ENCODE measurements around the gene CLIP4. TPM values are rescaled to one million over a fixed set of nuclear protein-coding genes. Genes with fewer than 3 reads are reported as not detected.

CLIP4 gene
- polyA plus RNA-seq, 1 experiment: 38.8 TPM

DNA sequence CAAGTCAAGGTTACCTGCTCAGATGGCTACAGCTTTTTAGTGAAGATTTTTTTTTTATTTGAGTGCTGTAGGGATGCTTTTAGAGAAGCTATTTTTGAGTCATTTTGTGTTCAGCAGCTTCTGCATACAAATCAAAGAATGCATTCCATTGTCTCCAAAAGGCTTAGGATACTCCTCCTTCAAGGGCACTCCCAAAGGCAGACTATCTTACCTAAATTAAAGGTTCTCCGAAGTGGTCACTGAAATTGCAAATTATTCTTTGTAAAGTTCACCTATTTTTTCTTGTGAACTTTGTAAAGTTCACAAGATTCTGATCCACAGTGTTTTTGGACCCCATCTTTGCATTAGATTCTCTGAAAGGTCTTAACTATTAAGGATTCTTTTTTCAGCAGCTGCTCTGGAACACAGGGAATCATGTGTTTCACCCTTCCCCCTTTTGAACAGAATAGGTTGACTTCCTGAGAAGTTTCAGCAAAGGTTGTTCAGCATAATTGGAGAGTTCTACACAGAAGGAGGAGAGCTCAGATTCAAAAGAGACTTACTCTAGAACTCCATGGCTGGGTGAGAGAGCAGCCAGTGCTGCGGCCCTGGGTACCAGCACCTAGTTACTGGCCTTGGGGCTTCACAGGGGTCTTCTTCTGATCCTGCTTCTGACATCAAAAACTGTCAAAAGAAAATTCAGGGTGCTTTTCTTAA, 14.5 kb downstream of the CLIP4 start:
- H3K36me3 ChIP-seq (ENCODE audit: control insufficient read depth, insufficient read depth, low read length): peaks cover 8% of the 10 kb centered on the region
- TF ChIP-seq CTCF (IDR thresholded peaks at IDR 0.05; ENCODE audit: insufficient read depth, low read depth, low read length): no peak
- no peaks in the 10 kb centered on the region for H3K27me3 ChIP-seq (ENCODE audit: control insufficient read depth, insufficient read depth, low read length)
- H3K4me3 ChIP-seq (ENCODE audit: low read depth, low read length): no peak overlapping the region
- ChIA-PET CTCF (interaction anchor here (0.9 to 1.4 kb wide), 4 partner anchors 12 to 171 kb away, joined by 4 read pairs; no protein-coding TSS in a partner anchor), POLR2A (interaction anchor here (0.7 to 0.9 kb wide), 2 partner anchors 12 to 1722 kb away, joined by 3 to 5 read pairs; no protein-coding TSS in a partner anchor)
- no peak for DNase-seq (ENCODE audit: low read depth)

DNA sequence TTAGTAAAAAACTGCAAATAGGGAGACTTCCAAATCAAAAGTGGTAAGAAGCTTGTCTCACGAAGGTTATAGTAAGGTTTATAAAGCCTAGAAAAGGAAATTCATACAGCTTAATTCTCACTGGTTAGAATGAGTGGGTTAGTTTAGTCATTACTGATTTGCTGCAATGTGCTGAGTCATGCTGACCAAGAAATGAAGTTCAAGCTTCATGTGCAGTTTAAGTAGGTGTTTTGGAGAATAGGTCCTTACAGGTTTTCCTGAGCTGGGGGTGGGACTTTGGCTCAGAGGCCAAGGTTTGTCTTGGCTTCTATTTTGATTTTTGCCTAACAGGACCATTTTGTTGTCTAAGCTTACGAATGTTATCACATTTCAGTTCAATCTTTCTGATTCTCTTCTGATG, 15.1 kb downstream of the CLIP4 start:
- POLR2A ChIA-PET: interaction anchor here (0.7 to 0.9 kb wide), 2 partner anchors 12 to 1722 kb away, joined by 3 to 5 read pairs; no protein-coding TSS in a partner anchor
- peaks cover 7% of the 10 kb centered on the region for H3K36me3 ChIP-seq (ENCODE audit: control insufficient read depth, insufficient read depth, low read length)
- H3K27me3 ChIP-seq (ENCODE audit: control insufficient read depth, insufficient read depth, low read length): no peaks in the 10 kb centered on the region
- peak; percentile 56 for DNase-seq (ENCODE audit: low read depth)
- H3K4me3 ChIP-seq (ENCODE audit: low read depth, low read length): no peak overlapping the region
- TF ChIP-seq CTCF (IDR thresholded peaks at IDR 0.05; ENCODE audit: insufficient read depth, low read depth, low read length): no peak
- CTCF ChIA-PET: interaction anchor here (0.9 to 1.4 kb wide), 4 partner anchors 13 to 171 kb away, joined by 4 read pairs; no protein-coding TSS in a partner anchor

GRCh38 chr2:29134933-29135332, 19.7 kb downstream of the CLIP4 start:
- POLR2A ChIA-PET: no interaction called here
- Histone ChIP-seq H3K4me3 (ENCODE audit: low read depth, low read length) (no peak overlapping the region), H3K36me3 (ENCODE audit: control insufficient read depth, insufficient read depth, low read length) (peaks cover 7% of the 10 kb centered on the region), H3K27me3 (ENCODE audit: control insufficient read depth, insufficient read depth, low read length) (no peaks in the 10 kb centered on the region)
- TF ChIP-seq CTCF (IDR thresholded peaks at IDR 0.05; ENCODE audit: insufficient read depth, low read depth, low read length): no peak
- CTCF ChIA-PET: interaction anchor here (0.8 kb wide), 1 partner anchor 109 kb away, joined by 3 read pairs; no protein-coding TSS in a partner anchor
- DNase-seq (ENCODE audit: low read depth): no peak

GRCh38 chr2:29139152-29139551, 23.9 kb downstream of the CLIP4 start:
- DNase-seq (ENCODE audit: low read depth): no peak
- Histone ChIP-seq H3K27me3 (ENCODE audit: control insufficient read depth, insufficient read depth, low read length) (no peaks in the 10 kb centered on the region), H3K4me3 (ENCODE audit: low read depth, low read length) (no peak overlapping the region), H3K36me3 (ENCODE audit: control insufficient read depth, insufficient read depth, low read length) (peaks cover 6% of the 10 kb centered on the region)
- ChIA-PET CTCF (no interaction called here), POLR2A (no interaction called here)
- no peak for TF ChIP-seq CTCF (IDR thresholded peaks at IDR 0.05; ENCODE audit: insufficient read depth, low read depth, low read length)

GRCh38 chr2:29139731-29140130, 24.5 kb downstream of the CLIP4 start:
- no peaks in the 10 kb centered on the region for H3K27me3 ChIP-seq (ENCODE audit: control insufficient read depth, insufficient read depth, low read length)
- no peak overlapping the region for H3K4me3 ChIP-seq (ENCODE audit: low read depth, low read length)
- CTCF ChIA-PET: no interaction called here
- no peak for TF ChIP-seq CTCF (IDR thresholded peaks at IDR 0.05; ENCODE audit: insufficient read depth, low read depth, low read length)
- peaks cover 6% of the 10 kb centered on the region for H3K36me3 ChIP-seq (ENCODE audit: control insufficient read depth, insufficient read depth, low read length)
- no peak for DNase-seq (ENCODE audit: low read depth)
- POLR2A ChIA-PET: no interaction called here
